Measurements from ENCODE around the gene PSTPIP1. TPM values are rescaled to one million over a fixed set of nuclear protein-coding genes. Genes with fewer than 3 reads are reported as not detected.

Gene PSTPIP1
- total and polyA plus RNA-seq, 2 of the 13 experiments (the other 11 are each of a cell fraction or from before 2014, with no cell fraction given), result 4.4 to 8.7 TPM

DNA sequence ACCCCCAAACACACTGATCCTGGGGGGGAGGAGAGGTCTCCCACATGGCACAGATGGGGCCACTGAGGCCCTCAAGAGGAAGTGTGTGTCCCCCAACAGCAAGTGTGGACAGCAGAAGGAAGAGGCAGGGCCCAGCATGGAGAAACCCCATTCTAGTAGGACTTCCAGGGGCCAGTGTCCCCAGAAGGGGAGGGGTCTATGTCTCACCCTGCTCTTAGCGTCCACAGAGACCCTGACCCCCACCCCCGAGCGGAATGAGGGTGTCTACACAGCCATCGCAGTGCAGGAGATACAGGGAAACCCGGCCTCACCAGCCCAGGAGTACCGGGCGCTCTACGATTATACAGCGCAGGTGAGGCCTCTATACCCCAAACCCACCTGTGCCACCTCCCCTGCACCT lies 40.7 kb downstream of the PSTPIP1 start:
- in situ Hi-C loops (cut with HindIII; ENCODE audit: extremely low pct_ligation_motif_present, low pct_unique_long_range_greater_than_20kb), result loop anchor here (10.0 kb wide), 1 partner anchor 131 kb away; the partner anchor contains the start of gene SCAPER

DNA sequence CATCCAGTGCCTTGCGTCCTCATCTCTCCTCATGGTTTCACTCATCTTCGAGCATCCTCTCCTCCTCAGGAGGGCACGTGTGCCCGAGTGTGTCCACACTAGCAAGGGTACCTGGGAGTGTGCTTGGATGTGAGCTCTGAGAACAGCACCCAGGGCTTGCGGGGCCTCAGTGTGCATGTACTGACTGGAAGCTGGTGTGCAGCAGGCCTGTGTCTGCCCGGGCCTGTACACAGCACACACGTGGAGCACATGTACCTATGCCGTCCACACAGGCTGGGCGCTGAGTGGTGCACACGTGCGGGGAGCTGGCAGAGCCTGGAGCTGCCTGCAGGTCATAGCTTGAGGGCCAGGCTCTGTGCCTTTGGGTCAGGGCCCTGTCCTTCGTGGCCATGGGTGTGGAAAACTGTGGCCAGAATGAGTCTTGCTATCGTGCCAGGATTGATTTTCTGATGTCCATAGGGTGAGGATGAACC lies 41.1 kb downstream of the PSTPIP1 start:
- H3K9me3 ChIP-seq (ENCODE audit: low read length), result no peaks in the 10 kb centered on the region
- peaks cover 26% of the 10 kb centered on the region for H3K4me1 ChIP-seq (ENCODE audit: insufficient read depth, low read length)
- H3K79me2 ChIP-seq (ENCODE audit: insufficient read depth, low read length), result no peaks in the 10 kb centered on the region
- FAIRE-seq (no peak), DNase-seq (ENCODE audit: low spot score) (no peak), ATAC-seq (no peak)
- BruUV-seq (replicated peaks), result no TSS peak
- ChIA-PET POLR2A (no interaction called here), CTCF (ENCODE audit: low intra/inter-chr PET ratio, low total read pairs) (no interaction called here)
- no peak overlapping the region for H3K9ac ChIP-seq (ENCODE audit: insufficient read depth, low read depth, low read length)
- no peak overlapping the region for H2AFZ ChIP-seq (ENCODE audit: low read length)
- in situ Hi-C loops (cut with HindIII; ENCODE audit: extremely low pct_ligation_motif_present, low pct_unique_long_range_greater_than_20kb) (loop anchor here (10.0 kb wide), 1 partner anchor 131 kb away; the partner anchor contains the start of gene SCAPER), intact Hi-C loops (cut with micrococcal nuclease; ENCODE audit: unreplicated experiment) (no loop called here)
- no peaks in the 10 kb centered on the region for H3K27me3 ChIP-seq (ENCODE audit: control insufficient read depth in 1 of 2, insufficient read depth in 2 of 2, low read length in 2 of 2)
- no peak for TF ChIP-seq HMGA1 (CRISPR knock-in tag; conservative IDR thresholded peaks at IDR 0.05)
- 0 out of 2 replicates have a peak, but pooled peaks have one; percentile 17 for TF ChIP-seq BORCS8-MEF2B (CRISPR knock-in tag; IDR thresholded peaks at IDR 0.05)
- TF ChIP-seq AGO2 (optimal IDR thresholded peaks at IDR 0.05; ENCODE audit: low read depth, low read length), result peak; percentile 51
- no peak overlapping the region for H3K4me2 ChIP-seq (ENCODE audit: low read depth, low read length)
- no peaks in the 10 kb centered on the region for H4K20me1 ChIP-seq (ENCODE audit: insufficient read depth, low read length)
- H3K4me3 ChIP-seq (replicated peaks in 1 of 3; ENCODE audit: insufficient read depth in 1 of 3, low read depth in 2 of 3, low read length in 3 of 3), result no peak overlapping the region
- H3K36me3 ChIP-seq (replicated peaks in 1 of 2; ENCODE audit: control insufficient read depth in 1 of 2, insufficient read depth in 2 of 2, low read length in 2 of 2), result peaks cover 0 to 6% of the 10 kb centered on the region in 2 experiments; a peak in 2 of 5 replicates
- H3K27ac ChIP-seq (ENCODE audit: extremely low read length, insufficient read depth, low read length), result no peak overlapping the region
- 96% methylated on average over 8 of the region's 13 CpGs for WGBS (ENCODE audit: low lambda C conversion rate)

More for the DNA sequence above, 40.7 kb downstream of the PSTPIP1 start:
- no peak overlapping the region for H3K9ac ChIP-seq (ENCODE audit: insufficient read depth, low read depth, low read length)
- ATAC-seq, result no peak
- FAIRE-seq, result no peak
- H2AFZ ChIP-seq (ENCODE audit: low read length), result no peak overlapping the region
- H3K79me2 ChIP-seq (ENCODE audit: insufficient read depth, low read length), result no peaks in the 10 kb centered on the region
- H3K36me3 ChIP-seq (replicated peaks in 1 of 2; ENCODE audit: control insufficient read depth in 1 of 2, insufficient read depth in 2 of 2, low read length in 2 of 2), result peaks cover 0 to 6% of the 10 kb centered on the region in 2 experiments; a peak in 2 of 5 replicates
- CTCF ChIA-PET (ENCODE audit: low intra/inter-chr PET ratio, low total read pairs), result no interaction called here
- H3K4me1 ChIP-seq (ENCODE audit: insufficient read depth, low read length), result peaks cover 31% of the 10 kb centered on the region
- intact Hi-C loops (cut with micrococcal nuclease; ENCODE audit: unreplicated experiment), result no loop called here
- H3K9me3 ChIP-seq (ENCODE audit: low read length), result no peaks in the 10 kb centered on the region
- no peaks in the 10 kb centered on the region for H4K20me1 ChIP-seq (ENCODE audit: insufficient read depth, low read length)
- H3K27me3 ChIP-seq (ENCODE audit: control insufficient read depth in 1 of 2, insufficient read depth in 2 of 2, low read length in 2 of 2), result peaks cover 0 to under 1% of the 10 kb centered on the region in 2 experiments; a peak in 2 of 5 replicates
- no peak for DNase-seq (ENCODE audit: low spot score)
- WGBS (ENCODE audit: low lambda C conversion rate), result 98% methylated on average over 9 of the region's 9 CpGs
- POLR2A ChIA-PET, result no interaction called here
- no peak overlapping the region for H3K4me2 ChIP-seq (ENCODE audit: low read depth, low read length)
- BruUV-seq (replicated peaks), result no TSS peak
- H3K27ac ChIP-seq (ENCODE audit: extremely low read length, insufficient read depth, low read length), result no peak overlapping the region
- no peak overlapping the region for H3K4me3 ChIP-seq (replicated peaks in 1 of 3; ENCODE audit: insufficient read depth in 1 of 3, low read depth in 2 of 3, low read length in 3 of 3)
- no peak for TF ChIP-seq ZNF530 (CRISPR knock-in tag; IDR thresholded peaks at IDR 0.05; ENCODE audit: low read depth)
- TF ChIP-seq RBM22 (optimal IDR thresholded peaks at IDR 0.05; ENCODE audit: low read length), result peak; percentile 75

Measured in HepG2 (cell line).